ENCODE measurements around the gene RPP14.

RPP14 gene

DNA sequence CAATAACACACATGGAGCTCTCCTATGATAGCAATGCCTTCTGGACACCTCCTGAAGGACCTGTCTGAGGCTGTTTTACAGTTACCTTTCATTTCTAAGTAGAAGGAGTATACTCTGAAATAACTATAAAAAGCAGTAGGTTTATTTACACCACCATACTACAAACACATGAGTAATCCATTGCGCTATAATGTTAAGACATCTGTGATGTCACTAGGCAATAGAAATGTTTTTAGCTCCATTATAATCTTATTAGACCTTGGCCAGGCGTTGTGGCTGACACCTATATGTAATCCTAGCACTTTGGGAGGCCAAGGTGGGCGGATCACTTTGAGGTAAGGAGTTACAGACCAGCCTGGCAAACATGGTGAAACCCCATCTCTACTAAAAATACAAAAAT, 51.4 kb downstream of the RPP14 start:
- no peak for DNase-seq (ENCODE audit: low spot score)

GRCh38 chr3:58358092-58358491, 52.0 kb downstream of the RPP14 start:
- no peak for DNase-seq (ENCODE audit: low spot score)

DNA sequence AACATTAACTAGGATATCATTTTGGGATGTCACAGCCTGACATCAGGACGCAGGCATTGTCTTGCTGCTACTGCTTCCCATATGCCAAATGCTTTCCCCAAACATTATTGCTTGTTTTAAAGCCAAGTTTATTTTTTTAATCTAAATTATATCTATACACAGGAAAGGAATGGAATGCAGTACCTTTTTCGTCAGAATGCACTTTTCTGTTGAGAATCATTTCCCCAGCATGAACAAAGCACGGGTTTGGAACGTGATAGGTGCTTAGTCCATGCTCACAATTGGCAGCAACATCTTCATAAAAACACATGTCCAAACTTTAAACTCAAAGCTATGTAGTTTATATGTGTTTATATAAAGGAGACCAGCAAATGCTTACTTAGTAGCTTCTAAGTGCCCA, 52.8 kb downstream of the RPP14 start:
- no peak for DNase-seq (ENCODE audit: low spot score)

- DNase-seq (ENCODE audit: low spot score), result no peak
Measured at GRCh38 chr3:58359621-58360020, 53.6 kb downstream of the RPP14 start.

GRCh38 chr3:58361866-58362265, 55.8 kb downstream of the RPP14 start:
- DNase-seq (ENCODE audit: low spot score), result no peak

DNA sequence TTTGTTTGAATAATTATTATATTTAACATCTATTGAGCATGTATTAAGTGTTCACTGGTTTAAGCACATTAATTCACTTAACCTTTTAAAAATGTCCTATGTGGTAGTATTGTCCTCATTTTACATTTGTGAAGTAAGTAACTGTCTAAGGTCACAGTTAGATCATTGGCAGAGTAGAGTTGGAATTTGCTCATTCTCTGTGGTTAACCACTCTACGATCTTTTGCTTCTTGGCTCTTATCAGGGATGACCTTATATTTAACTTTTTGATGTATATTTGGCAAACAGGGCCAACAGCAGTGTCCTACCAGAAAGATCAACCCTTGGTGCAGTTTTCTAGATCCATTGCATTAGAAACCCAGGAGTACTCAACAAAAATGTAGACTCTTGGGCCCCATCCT, 60.7 kb downstream of the RPP14 start:
- DNase-seq (ENCODE audit: low spot score), result no peak

GRCh38 chr3:58369038-58369437, 63.0 kb downstream of the RPP14 start:
- no peak for DNase-seq (ENCODE audit: low spot score)
